SH-SY5Y (cell line): ENCODE measurements around the gene LRRC8D.

Experiments
- GATA2 ChIP-seq: IDR thresholded peaks from 2 replicates; pipeline ENCODE4 v1.6.1; 2011; ENCODE audit warnings: mild to moderate bottlenecking, low read depth, low read length
- GATA3 ChIP-seq: IDR thresholded peaks from 2 replicates; pipeline ENCODE4 v1.6.1; 2011; ENCODE audit warnings: low read depth, mild to moderate bottlenecking, low read length, moderate library complexity

GRCh38 chr1:89922911-89923310, 102.1 kb downstream of the LRRC8D start:
- no peak for TF ChIP-seq GATA3
- TF ChIP-seq GATA2, result no peak
